ENCODE data around the gene C6orf120. TPM values are rescaled to one million over a fixed set of nuclear protein-coding genes. Genes with fewer than 3 reads are reported as not detected.

Gene C6orf120
- polyA plus RNA-seq, 3 donors: 8.3 to 31.4 (median 28.5) TPM

DNA sequence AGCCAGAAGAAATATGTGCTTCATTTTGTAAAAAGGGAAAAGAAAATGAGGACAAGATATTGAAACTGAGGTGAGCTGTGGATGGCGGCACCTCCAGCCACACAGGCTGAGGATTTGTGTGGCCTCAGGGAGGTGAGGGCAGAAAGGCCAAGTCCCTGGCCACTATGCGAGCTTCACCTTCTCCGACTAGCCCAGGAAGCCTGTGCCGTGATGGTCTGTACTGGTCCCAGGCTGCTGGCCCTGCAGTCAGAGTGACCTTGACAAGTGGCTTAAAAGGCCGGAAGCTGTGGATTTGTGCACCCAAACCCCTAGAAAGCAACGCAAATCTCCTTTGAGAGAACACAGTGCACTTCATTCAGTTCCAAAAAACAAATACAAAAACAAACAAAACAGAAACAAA is 48.2 kb upstream of the C6orf120 start:
- no peak overlapping the region for H3K4me3 Mint-ChIP-seq
- Histone ChIP-seq H3K4me3 (replicated peaks in 1 of 3; ENCODE audit: low read depth in 2 of 3, low read length in 3 of 3) (no peak overlapping the region), H3K27ac (ENCODE audit: low read depth in 1 of 2, low read length in 2 of 2) (no peak overlapping the region), H3K4me2 (replicated peaks; ENCODE audit: extremely low read depth, low read length, poor library complexity, severe bottlenecking) (no peak overlapping the region), H3K4me1 (ENCODE audit: control insufficient read depth in 1 of 2, insufficient read depth in 2 of 2, low read length in 2 of 2) (peaks cover 0 to 6% of the 10 kb centered on the region in 2 donors), H3K79me2 (ENCODE audit: insufficient read depth, low read length) (no peaks in the 10 kb centered on the region), H2AFZ (ENCODE audit: insufficient read depth, low read depth, low read length, poor library complexity, severe bottlenecking) (no peak overlapping the region), H4K20me1 (ENCODE audit: insufficient read depth, low read length) (no peaks in the 10 kb centered on the region), H3K27me3 (ENCODE audit: control insufficient read depth in 2 of 2, insufficient read depth in 2 of 2, low read length in 2 of 2) (no peaks in the 10 kb centered on the region), H3K9me3 (replicated peaks in 1 of 2; ENCODE audit: control insufficient read depth in 1 of 2, insufficient read depth in 1 of 2, low read length in 2 of 2) (no peaks in the 10 kb centered on the region), H3K36me3 (replicated peaks in 1 of 2; ENCODE audit: control insufficient read depth in 1 of 2, insufficient read depth in 2 of 2, low read length in 2 of 2) (peaks cover 0 to 17% of the 10 kb centered on the region in 2 donors), H3K9ac (ENCODE audit: insufficient read depth, low read length, poor library complexity, severe bottlenecking) (no peak overlapping the region)
- intact Hi-C loops (cut with micrococcal nuclease): no loop called here
- no peak for DNase-seq
- H3K4me1 Mint-ChIP-seq: peaks cover 9% of the 10 kb centered on the region
- H3K9me3 Mint-ChIP-seq: peaks cover 0 to 6% (median 3%) of the 10 kb centered on the region in 7 donors
- H3K27ac Mint-ChIP-seq: peak overlapping the region in 1 of 7 donors; percentile 28
- H3K36me3 Mint-ChIP-seq: peaks cover 8 to 11% of the 10 kb centered on the region in 2 donors
- TF ChIP-seq, protein P1, sequence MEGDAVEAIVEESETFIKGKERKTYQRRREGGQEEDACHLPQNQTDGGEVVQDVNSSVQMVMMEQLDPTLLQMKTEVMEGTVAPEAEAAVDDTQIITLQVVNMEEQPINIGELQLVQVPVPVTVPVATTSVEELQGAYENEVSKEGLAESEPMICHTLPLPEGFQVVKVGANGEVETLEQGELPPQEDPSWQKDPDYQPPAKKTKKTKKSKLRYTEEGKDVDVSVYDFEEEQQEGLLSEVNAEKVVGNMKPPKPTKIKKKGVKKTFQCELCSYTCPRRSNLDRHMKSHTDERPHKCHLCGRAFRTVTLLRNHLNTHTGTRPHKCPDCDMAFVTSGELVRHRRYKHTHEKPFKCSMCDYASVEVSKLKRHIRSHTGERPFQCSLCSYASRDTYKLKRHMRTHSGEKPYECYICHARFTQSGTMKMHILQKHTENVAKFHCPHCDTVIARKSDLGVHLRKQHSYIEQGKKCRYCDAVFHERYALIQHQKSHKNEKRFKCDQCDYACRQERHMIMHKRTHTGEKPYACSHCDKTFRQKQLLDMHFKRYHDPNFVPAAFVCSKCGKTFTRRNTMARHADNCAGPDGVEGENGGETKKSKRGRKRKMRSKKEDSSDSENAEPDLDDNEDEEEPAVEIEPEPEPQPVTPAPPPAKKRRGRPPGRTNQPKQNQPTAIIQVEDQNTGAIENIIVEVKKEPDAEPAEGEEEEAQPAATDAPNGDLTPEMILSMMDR (IDR thresholded peaks at IDR 0.05): no peak
- WGBS (ENCODE audit: insufficient coverage): 91% methylated on average over 6 of the region's 6 CpGs
- peaks cover 0 to 6% (median 6%) of the 10 kb centered on the region in 3 donors for H3K27me3 Mint-ChIP-seq (ENCODE audit: low read depth in 3 of 3)

DNA sequence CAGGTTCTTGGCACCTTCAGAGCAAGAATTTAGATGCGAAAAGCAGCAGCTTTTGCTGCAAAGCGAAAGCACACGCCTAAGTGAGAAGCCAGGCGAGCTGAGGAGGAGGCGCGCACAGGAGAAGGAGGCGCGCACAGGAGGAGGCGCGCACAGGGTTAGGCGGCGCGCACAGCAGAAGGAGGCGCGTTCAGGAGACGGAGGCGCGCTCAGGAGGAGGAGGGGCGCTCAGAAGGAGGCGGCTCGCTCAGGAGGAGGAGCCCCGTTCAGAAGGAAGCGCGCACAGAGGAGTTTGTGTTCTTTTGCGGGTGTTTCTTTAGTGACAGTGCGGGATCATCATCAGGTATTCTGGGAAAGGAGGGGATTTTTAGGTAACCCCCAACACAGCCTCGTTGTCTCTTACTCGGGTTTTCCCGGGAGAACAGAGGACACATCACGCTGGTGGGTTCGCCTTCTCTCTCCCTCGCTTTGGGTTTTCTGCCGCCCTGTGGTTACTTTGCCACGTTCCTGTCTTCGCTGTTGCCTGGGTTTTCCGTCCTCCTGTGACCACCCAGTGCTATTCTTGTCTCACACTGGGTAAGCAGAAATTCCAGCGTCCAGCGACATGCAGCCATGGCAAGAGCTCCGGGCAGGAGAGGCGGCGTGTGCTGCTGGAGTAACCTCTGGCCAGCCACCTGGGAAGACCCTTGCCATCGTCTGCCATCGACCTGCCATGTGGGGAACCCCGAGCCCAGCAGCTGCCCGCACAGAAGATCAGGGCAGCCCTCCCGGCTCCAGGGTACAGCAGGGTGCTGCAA is 47.1 kb upstream of the C6orf120 start:
- Mint-ChIP-seq H3K36me3 (peaks cover 16 to 21% of the 10 kb centered on the region in 2 donors), H3K9me3 (peaks cover 0 to 6% (median 3%) of the 10 kb centered on the region in 7 donors), H3K27me3 (ENCODE audit: low read depth in 3 of 3) (peaks cover 0 to 6% (median 6%) of the 10 kb centered on the region in 3 donors), H3K4me3 (peak overlapping the region; percentile 84 to 93), H3K27ac (peak overlapping the region; percentile 20 to 86 (median 61)), H3K4me1 (peaks cover 9% of the 10 kb centered on the region)
- H3K4me3 ChIP-seq (replicated peaks in 1 of 3; ENCODE audit: low read depth in 2 of 3, low read length in 3 of 3): peak overlapping the region in 1 of 3 experiments; percentile 63
- no peak overlapping the region for H3K4me2 ChIP-seq (replicated peaks; ENCODE audit: extremely low read depth, low read length, poor library complexity, severe bottlenecking)
- H3K27ac ChIP-seq (ENCODE audit: low read depth in 1 of 2, low read length in 2 of 2): no peak overlapping the region
- no peaks in the 10 kb centered on the region for H3K27me3 ChIP-seq (ENCODE audit: control insufficient read depth in 2 of 2, insufficient read depth in 2 of 2, low read length in 2 of 2)
- H3K9ac ChIP-seq (ENCODE audit: insufficient read depth, low read length, poor library complexity, severe bottlenecking): no peak overlapping the region
- H3K79me2 ChIP-seq (ENCODE audit: insufficient read depth, low read length): no peaks in the 10 kb centered on the region
- H2AFZ ChIP-seq (ENCODE audit: insufficient read depth, low read depth, low read length, poor library complexity, severe bottlenecking): no peak overlapping the region
- TF ChIP-seq, protein P1 (IDR thresholded peaks at IDR 0.05): no peak
- 62% methylated on average over 40 of the region's 46 CpGs for WGBS (ENCODE audit: insufficient coverage)
- peaks cover 0 to 17% of the 10 kb centered on the region in 2 donors for H3K36me3 ChIP-seq (replicated peaks in 1 of 2; ENCODE audit: control insufficient read depth in 1 of 2, insufficient read depth in 2 of 2, low read length in 2 of 2)
- DNase-seq: peak in 2 of 3 donors; percentile 50 to 65
- intact Hi-C loops (cut with micrococcal nuclease): no loop called here
- no peaks in the 10 kb centered on the region for H3K9me3 ChIP-seq (replicated peaks in 1 of 2; ENCODE audit: control insufficient read depth in 1 of 2, insufficient read depth in 1 of 2, low read length in 2 of 2)
- peaks cover 0 to 6% of the 10 kb centered on the region in 2 donors for H3K4me1 ChIP-seq (ENCODE audit: control insufficient read depth in 1 of 2, insufficient read depth in 2 of 2, low read length in 2 of 2)
- H4K20me1 ChIP-seq (ENCODE audit: insufficient read depth, low read length): no peaks in the 10 kb centered on the region

Measured in CD14-positive monocyte (primary cell).